GM18870 (cell line): ENCODE measurements around the gene CCSER2.
"Not testable (repeated sequence)": the region's sequence is repeated elsewhere in the genome, so short reads cannot be mapped to it uniquely, and the experiment has no call there.

Experiments used
- ATAC-seq: cut with Tn5 transposase; IDR thresholded peaks from one replicate; pipeline ENCODE4 v1.9.1; 2021; ENCODE audit warnings: moderate library complexity; ENCODE audit not compliant: unreplicated experiment

The CCSER2 gene

GRCh38 chr10:84343831-84344230, 15.4 kb downstream of the CCSER2 start:
- no peak for ATAC-seq

- no peak for ATAC-seq
Observed at GRCh38 chr10:84344526-84344925, 16.1 kb downstream of the CCSER2 start.

GRCh38 chr10:84347575-84348002, 19.2 kb downstream of the CCSER2 start:
- ATAC-seq, result not testable (repeated sequence)

GRCh38 chr10:84348447-84348846, 20.1 kb downstream of the CCSER2 start:
- ATAC-seq, result no peak

GRCh38 chr10:84348860-84349259, 20.5 kb downstream of the CCSER2 start:
- ATAC-seq, result no peak

- ATAC-seq, result peak; percentile 90
Observed at GRCh38 chr10:84352251-84352842, 24.0 kb downstream of the CCSER2 start.

GRCh38 chr10:84353052-84353803, 24.8 kb downstream of the CCSER2 start:
- ATAC-seq, result no peak

GRCh38 chr10:84354623-84355022, 26.2 kb downstream of the CCSER2 start:
- ATAC-seq, result no peak

- ATAC-seq, result no peak
Observed at GRCh38 chr10:84355106-84355505, 26.7 kb downstream of the CCSER2 start.

- no peak for ATAC-seq
Observed at GRCh38 chr10:84356928-84357327, 28.5 kb downstream of the CCSER2 start.

- ATAC-seq, result no peak
Observed at GRCh38 chr10:84358743-84359142, 30.4 kb downstream of the CCSER2 start.

- no peak for ATAC-seq
Observed at GRCh38 chr10:84360637-84361365, 32.4 kb downstream of the CCSER2 start.

- ATAC-seq, result no peak
Observed at GRCh38 chr10:84365335-84365881, 37.0 kb downstream of the CCSER2 start.

GRCh38 chr10:84366041-84366440, 37.7 kb downstream of the CCSER2 start:
- ATAC-seq, result no peak

GRCh38 chr10:84367256-84367655, 38.9 kb downstream of the CCSER2 start:
- ATAC-seq, result no peak

GRCh38 chr10:84368828-84369227, 40.4 kb downstream of the CCSER2 start:
- ATAC-seq, result no peak

- no peak for ATAC-seq
Observed at GRCh38 chr10:84370283-84370682, 41.9 kb downstream of the CCSER2 start.

- ATAC-seq, result no peak
Observed at GRCh38 chr10:84371944-84372343, 43.6 kb downstream of the CCSER2 start.

- ATAC-seq, result no peak
Observed at GRCh38 chr10:84373000-84373399, 44.6 kb downstream of the CCSER2 start.

- ATAC-seq, result no peak
Observed at GRCh38 chr10:84374455-84374854, 46.1 kb downstream of the CCSER2 start.

- ATAC-seq, result peak; percentile 69
Observed at GRCh38 chr10:84375011-84375410, 46.6 kb downstream of the CCSER2 start.

GRCh38 chr10:84375881-84376280, 47.5 kb downstream of the CCSER2 start:
- no peak for ATAC-seq
